Endothelial cell of umbilical vein (primary cell): ENCODE data around the gene IGF2BP2. TPM values are rescaled to one million over a fixed set of nuclear protein-coding genes. Genes with fewer than 3 reads are reported as not detected.

Experiments
- BruUV-seq: library from RNA; stranded (reverse); fragments of 400-500 nt; replicated peaks from 2 replicates; lab custom pipeline; 2021; lab: Mats Ljungman, UMichigan
- CTCF ChIA-PET: fragments of 300-600, 350-600 bp; sonication (Branson Sonifier 250); formaldehyde crosslinking; loops from one replicate; lab custom pipeline; 2021; ENCODE audit warnings: antibody characterized with exemption, inconsistent platforms; lab: Charles Lee
- POLR2A ChIA-PET: fragments of 300-600, 350-600 bp; sonication (Branson Sonifier 250); formaldehyde crosslinking; loops from one replicate; lab custom pipeline; 2021; ENCODE audit warnings: antibody characterized with exemption, inconsistent platforms; lab: Charles Lee
- DNase-seq: peaks from one replicate; pipeline ENCODE4 v3.0.0-alpha.2; 2011; ENCODE audit warnings: low read depth, low spot score
- FAIRE-seq: peaks from 2 replicates; lab custom pipeline; 2011; peaks lifted over from hg19 to GRCh38; lab: Jason Lieb, UNC
- H2AFZ ChIP-seq: 2 replicates; pipeline ENCODE4 v1.6.0; 2012; ENCODE audit warnings: low read depth, low read length, control low read depth, inconsistent platforms
- H3K27ac ChIP-seq: 2 replicates; pipeline ENCODE4 v1.5.1; 2011; ENCODE audit warnings: low read depth, mild to moderate bottlenecking, control low read depth, low read length, moderate library complexity; ENCODE audit not compliant: insufficient read depth
- H3K27me3 ChIP-seq, 2 experiments: 2 replicates each; pipeline versions ENCODE4 v1.6.0 to v1.6.1; 2011; ENCODE audit warnings: low read length in 2 of 2, mixed read lengths in 1 of 2; ENCODE audit not compliant: control insufficient read depth in 2 of 2, insufficient read depth in 2 of 2
- H3K36me3 ChIP-seq, 2 experiments: 2 replicates in 1 of 2; 3 replicates in 1 of 2; pipeline ENCODE4 v1.5.1; 2011; ENCODE audit warnings: low read length in 2 of 2, mild to moderate bottlenecking in 1 of 2, moderate library complexity in 1 of 2; ENCODE audit not compliant: control insufficient read depth in 2 of 2, insufficient read depth in 2 of 2; ENCODE audit errors: extremely low read depth in 1 of 2
- H3K4me1 ChIP-seq: 3 replicates; pipeline ENCODE4 v1.5.1; 2011; ENCODE audit warnings: mild to moderate bottlenecking, low read length; ENCODE audit not compliant: control insufficient read depth, insufficient read depth; ENCODE audit errors: extremely low read depth
- H3K4me2 ChIP-seq: 2 replicates; pipeline ENCODE4 v1.6.1; 2011; ENCODE audit warnings: low read length, control low read depth, mixed read lengths; ENCODE audit not compliant: insufficient read depth
- H3K4me3 ChIP-seq, 3 experiments: fragments of 200-600 bp in 1 of 3; sonication (generic), shearing (Covaris generic) in 1 of 3; replicated peaks in 1 of 3; 2 replicates each; pipeline ENCODE4 v1.5.1; 2011 to 2016; ENCODE audit warnings: control low read depth in 3 of 3, low read length in 3 of 3, mild to moderate bottlenecking in 2 of 3, inconsistent platforms in 1 of 3, low read depth in 1 of 3, moderate library complexity in 1 of 3; ENCODE audit not compliant: insufficient read depth in 1 of 3
- H3K79me2 ChIP-seq: 2 replicates; pipeline ENCODE4 v1.6.0; 2012; ENCODE audit warnings: low read length, inconsistent platforms; ENCODE audit not compliant: control insufficient read depth, insufficient read depth
- H3K9ac ChIP-seq: replicated peaks from 2 replicates; pipeline ENCODE3; 2011; ENCODE audit warnings: low read length, control low read depth; ENCODE audit not compliant: insufficient read depth; ENCODE audit errors: extremely low read depth
- H3K9me1 ChIP-seq: replicated peaks from 3 replicates; pipeline ENCODE4 v1.6.0; 2011; ENCODE audit warnings: mild to moderate bottlenecking, low read length; ENCODE audit not compliant: control insufficient read depth, insufficient read depth; ENCODE audit errors: extremely low read depth
- H3K9me3 ChIP-seq: replicated peaks from 2 replicates; pipeline ENCODE4 v1.5.1; 2012; ENCODE audit warnings: low read length, inconsistent platforms; ENCODE audit not compliant: control insufficient read depth, insufficient read depth
- H4K20me1 ChIP-seq: replicated peaks from 2 replicates; pipeline ENCODE3; 2011; ENCODE audit warnings: mild to moderate bottlenecking, low read length; ENCODE audit not compliant: control insufficient read depth, insufficient read depth; ENCODE audit errors: extremely low read depth
- CTCF ChIP-seq, 2 donors: IDR thresholded peaks; 1 replicate in 1 of 2; 2 replicates in 1 of 2; pipeline ENCODE4 v1.5.1; 2011; ENCODE audit warnings: low read length in 2 of 2, mild to moderate bottlenecking in 2 of 2, moderate library complexity in 2 of 2, control low read depth in 1 of 2, inconsistent platforms in 1 of 2, low read depth in 1 of 2; ENCODE audit not compliant: insufficient read depth in 1 of 2; ENCODE audit errors: extremely low read depth in 1 of 2
- EZH2 ChIP-seq: IDR thresholded peaks from 2 replicates; pipeline ENCODE4 v1.6.1; 2012; ENCODE audit warnings: borderline replicate concordance, low read depth, mild to moderate bottlenecking, moderate library complexity, low read length, inconsistent platforms; ENCODE audit not compliant: severe bottlenecking
- FOS ChIP-seq: IDR thresholded peaks from 2 replicates; pipeline ENCODE4 v1.6.1; 2011; ENCODE audit warnings: mild to moderate bottlenecking, low read length, moderate library complexity, borderline replicate concordance; ENCODE audit not compliant: insufficient read depth
- GATA2 ChIP-seq: IDR thresholded peaks from 2 replicates; pipeline ENCODE4 v1.7.0; 2011; ENCODE audit warnings: low read depth, mild to moderate bottlenecking, moderate library complexity, mixed read lengths, low read length; ENCODE audit not compliant: insufficient read length, insufficient read depth
- JUN ChIP-seq: IDR thresholded peaks from 2 replicates; pipeline ENCODE4 v1.6.1; 2011; ENCODE audit warnings: borderline replicate concordance, low read depth; ENCODE audit not compliant: insufficient read length, insufficient read depth
- MAX ChIP-seq: IDR thresholded peaks from 2 replicates; pipeline ENCODE4 v1.6.1; 2011; ENCODE audit not compliant: insufficient read depth, insufficient read length
- MYC ChIP-seq: IDR thresholded peaks from one replicate; pipeline ENCODE4 v1.6.1; 2011; ENCODE audit warnings: mild to moderate bottlenecking, low read depth, low read length
- POLR2A ChIP-seq: IDR thresholded peaks from 2 replicates; pipeline ENCODE4 v1.6.1; 2012; ENCODE audit warnings: low read depth, mild to moderate bottlenecking, control low read depth, low read length
- POLR2AphosphoS5 ChIP-seq: IDR thresholded peaks from 2 replicates; pipeline ENCODE4 v1.6.1; 2012; ENCODE audit warnings: low read depth, mild to moderate bottlenecking, control low read depth, low read length, moderate library complexity; ENCODE audit not compliant: insufficient read depth
- dilution Hi-C: fragments of 300-500 bp; cut with MboI; formaldehyde crosslinking; loops from one replicate; pipeline ENCODE4 v1.15.0; 2019; ENCODE audit warnings: low sequenced_read_pairs; ENCODE audit not compliant: extremely low pct_ligation_motif_present
- intact Hi-C: fragments of 100-400 bp; cut with micrococcal nuclease; formaldehyde crosslinking; loops from one replicate; pipeline ENCODE4 v1.10.0; 2022
- polyA plus RNA-seq, 4 experiments: library from polyadenylated mRNA; depleted of rRNA in 3 of 4; stranded (reverse) in 3 of 4; unstranded in 1 of 4; fragments of >200 nt; gene quantifications; 2 replicates each; pipeline versions ENCODE4 v1.2.1 to v1.2.3, GENCODE V29; 2011 to 2012; ENCODE audit warnings: missing spikeins in 1 of 4
- total RNA-seq: library from RNA; stranded (reverse); gene quantifications from 2 replicates; pipeline ENCODE4 v1.2.3, GENCODE V29; 2021

Gene IGF2BP2
- total and polyA plus RNA-seq, 2 donors (not counting 3 experiments of a cell fraction or from before 2014, with no cell fraction given), result 10.7 to 130 TPM

- no peak overlapping the region for H2AFZ ChIP-seq
- DNase-seq (no peak), FAIRE-seq (no peak)
- POLR2A ChIA-PET, result no interaction called here
- peaks cover 0 to 5% of the 10 kb centered on the region in 2 experiments for H3K36me3 ChIP-seq
- no peaks in the 10 kb centered on the region for H3K9me3 ChIP-seq
- H3K9me1 ChIP-seq, result no peaks in the 10 kb centered on the region
- CTCF ChIA-PET, result interaction anchor here (1.0 to 1.1 kb wide), 2 partner anchors 10 to 14 kb away, joined by 3 read pairs; no protein-coding TSS in a partner anchor
- dilution Hi-C loops, result no loop called here
- intact Hi-C loops, result no loop called here
- no TSS peak for BruUV-seq
- no peak overlapping the region for H3K4me2 ChIP-seq
- no peaks in the 10 kb centered on the region for H3K27me3 ChIP-seq
- peaks cover 23% of the 10 kb centered on the region for H3K4me1 ChIP-seq
- H4K20me1 ChIP-seq, result no peaks in the 10 kb centered on the region
- TF ChIP-seq CTCF (IDR thresholded peaks at IDR 0.05; ENCODE audit: extremely low read depth in 1 of 2, insufficient read depth in 1 of 2, low read depth in 1 of 2, low read length in 2 of 2), result no peak
- no peak for TF ChIP-seq FOS
- TF ChIP-seq MAX, result no peak
- no peak for TF ChIP-seq EZH2
- TF ChIP-seq GATA2, result no peak
- no peak for TF ChIP-seq MYC
- TF ChIP-seq JUN, result no peak
- TF ChIP-seq POLR2AphosphoS5, result no peak
- TF ChIP-seq POLR2A, result no peak
- no peak overlapping the region for H3K27ac ChIP-seq
- H3K79me2 ChIP-seq, result peaks cover 93% of the 10 kb centered on the region
- H3K9ac ChIP-seq, result no peak overlapping the region
- H3K4me3 ChIP-seq, result no peak overlapping the region
Observed at GRCh38 chr3:185754920-185755319, 69.9 kb downstream of the IGF2BP2 start.
